ENCODE measurements around the gene ATP6V1D.

Gene ATP6V1D

GRCh38 chr14:67377916-67378315, 18.3 kb upstream of the ATP6V1D start:
- Histone ChIP-seq H3K79me2 (ENCODE audit: insufficient read depth, low read length) (peaks cover 13% of the 10 kb centered on the region), H3K36me3 (ENCODE audit: insufficient read depth, low read length) (peaks cover 96% of the 10 kb centered on the region), H3K27me3 (ENCODE audit: insufficient read depth, low read length, poor library complexity) (no peaks in the 10 kb centered on the region), H3K4me2 (ENCODE audit: insufficient read depth, low read length) (no peak overlapping the region), H3K4me3 (ENCODE audit: low read depth in 1 of 2, low read length in 2 of 2) (no peak overlapping the region), H4K20me1 (ENCODE audit: insufficient read depth, low read length) (peaks cover 7% of the 10 kb centered on the region; the same call in 1 of the 2 replicates), H3K27ac (ENCODE audit: low read length) (no peak overlapping the region), H2AFZ (ENCODE audit: low read depth, low read length) (no peak overlapping the region), H3K4me1 (ENCODE audit: insufficient read depth, low read length) (no peaks in the 10 kb centered on the region), H3K9ac (ENCODE audit: low read depth, low read length) (no peak overlapping the region), H3K9me3 (ENCODE audit: insufficient read depth, low read length, severe bottlenecking) (no peaks in the 10 kb centered on the region)
- ATAC-seq (ENCODE audit: insufficient read depth, low read depth), result no peak
- DNase-seq, result no peak
- TF ChIP-seq EZH2 (IDR thresholded peaks at IDR 0.05; ENCODE audit: borderline replicate concordance, low read depth, low read length, severe bottlenecking) (no peak), CTCF (IDR thresholded peaks at IDR 0.05; ENCODE audit: borderline replicate concordance, extremely low read depth, low read length, poor library complexity, severe bottlenecking) (no peak)

GRCh38 chr14:67373347-67373746, 13.7 kb upstream of the ATP6V1D start:
- DNase-seq, result no peak
- Histone ChIP-seq H3K4me3 (ENCODE audit: low read depth in 1 of 2, low read length in 2 of 2) (no peak overlapping the region), H3K9me3 (ENCODE audit: insufficient read depth, low read length, severe bottlenecking) (no peaks in the 10 kb centered on the region), H3K27ac (ENCODE audit: low read length) (no peak overlapping the region), H2AFZ (ENCODE audit: low read depth, low read length) (no peak overlapping the region), H3K27me3 (ENCODE audit: insufficient read depth, low read length, poor library complexity) (no peaks in the 10 kb centered on the region), H3K4me2 (ENCODE audit: insufficient read depth, low read length) (no peak overlapping the region), H4K20me1 (ENCODE audit: insufficient read depth, low read length) (peaks cover 9% of the 10 kb centered on the region; the same call in 1 of the 2 replicates), H3K79me2 (ENCODE audit: insufficient read depth, low read length) (peaks cover 43% of the 10 kb centered on the region), H3K9ac (ENCODE audit: low read depth, low read length) (no peak overlapping the region), H3K4me1 (ENCODE audit: insufficient read depth, low read length) (no peaks in the 10 kb centered on the region), H3K36me3 (ENCODE audit: insufficient read depth, low read length) (peaks cover 95% of the 10 kb centered on the region)
- ATAC-seq (ENCODE audit: insufficient read depth, low read depth), result no peak
- no peak for TF ChIP-seq CTCF (IDR thresholded peaks at IDR 0.05; ENCODE audit: borderline replicate concordance, extremely low read depth, low read length, poor library complexity, severe bottlenecking)
- no peak for TF ChIP-seq EZH2 (IDR thresholded peaks at IDR 0.05; ENCODE audit: borderline replicate concordance, low read depth, low read length, severe bottlenecking)

GRCh38 chr14:67372833-67373232, 13.2 kb upstream of the ATP6V1D start:
- no peak overlapping the region for H3K4me3 ChIP-seq (ENCODE audit: low read depth in 1 of 2, low read length in 2 of 2)
- TF ChIP-seq EZH2 (IDR thresholded peaks at IDR 0.05; ENCODE audit: borderline replicate concordance, low read depth, low read length, severe bottlenecking), result no peak
- TF ChIP-seq CTCF (IDR thresholded peaks at IDR 0.05; ENCODE audit: borderline replicate concordance, extremely low read depth, low read length, poor library complexity, severe bottlenecking), result no peak
- H3K79me2 ChIP-seq (ENCODE audit: insufficient read depth, low read length), result peaks cover 47% of the 10 kb centered on the region
- H3K4me2 ChIP-seq (ENCODE audit: insufficient read depth, low read length), result no peak overlapping the region
- DNase-seq (no peak), ATAC-seq (ENCODE audit: insufficient read depth, low read depth) (no peak)
- no peak overlapping the region for H3K27ac ChIP-seq (ENCODE audit: low read length)
- H3K36me3 ChIP-seq (ENCODE audit: insufficient read depth, low read length), result peaks cover 95% of the 10 kb centered on the region
- H3K27me3 ChIP-seq (ENCODE audit: insufficient read depth, low read length, poor library complexity), result no peaks in the 10 kb centered on the region
- no peak overlapping the region for H3K9ac ChIP-seq (ENCODE audit: low read depth, low read length)
- peaks cover 13% of the 10 kb centered on the region; the same call in 1 of the 2 replicates for H4K20me1 ChIP-seq (ENCODE audit: insufficient read depth, low read length)
- H3K4me1 ChIP-seq (ENCODE audit: insufficient read depth, low read length), result no peaks in the 10 kb centered on the region
- no peaks in the 10 kb centered on the region for H3K9me3 ChIP-seq (ENCODE audit: insufficient read depth, low read length, severe bottlenecking)
- H2AFZ ChIP-seq (ENCODE audit: low read depth, low read length), result no peak overlapping the region
